K562 (cell line): ENCODE data around the gene LAMA2. TPM values are rescaled to one million over a fixed set of nuclear protein-coding genes. Genes with fewer than 3 reads are reported as not detected.
A peak's percentile ranks its signal among the peaks of the same experiment; 100 is the strongest.

Experiments used
- BACH1 ChIP-seq: fragments of 200-800 bp; sonication (Bioruptor generic); IDR thresholded peaks from 2 replicates; pipeline ENCODE4 v1.6.1; 2016; ENCODE audit warnings: missing genetic modification characterization, missing compliant biosample characterization
- CEBPG ChIP-seq, 3 experiments: fragments of 200-800 bp in 1 of 3; sonication (Bioruptor generic) in 1 of 3; sonication (generic) in 1 of 3; formaldehyde crosslinking in 1 of 3; IDR thresholded peaks in 2 of 3; conservative IDR thresholded peaks in 1 of 3; 2 replicates each; pipeline versions ENCODE4 v1.6.1 to v1.8.0; 2016 to 2022; ENCODE audit warnings: missing compliant biosample characterization in 2 of 3, missing genetic modification characterization in 2 of 3, mild to moderate bottlenecking in 1 of 3, missing genetic modification reagents in 1 of 3
- DLX4 ChIP-seq: fragments of 250-450 bp; sonication (Bioruptor Pico); IDR thresholded peaks from 2 replicates; pipeline ENCODE4 v1.6.1; 2021; ENCODE audit warnings: mild to moderate bottlenecking
- HMG20A ChIP-seq: fragments of 450-650 bp; formaldehyde crosslinking; conservative IDR thresholded peaks from 2 replicates; pipeline ENCODE4 v1.4.0; 2020; ENCODE audit warnings: mild to moderate bottlenecking, mixed read lengths
- SMAD2 ChIP-seq: fragments of 150-350 bp; IDR thresholded peaks from 2 replicates; pipeline ENCODE4 v1.6.1; 2014; ENCODE audit warnings: low read depth, mild to moderate bottlenecking, low read length
- SMARCA4 ChIP-seq: fragments of 450-650 bp; IDR thresholded peaks from 2 replicates; pipeline ENCODE4 v1.6.1; 2016
- TSHZ1 ChIP-seq: fragments of 250-450 bp; sonication (Bioruptor Pico); IDR thresholded peaks from 2 replicates; pipeline ENCODE4 v1.4.0; 2020; ENCODE audit warnings: mild to moderate bottlenecking, moderate library complexity
- ZKSCAN3 ChIP-seq: fragments of 250-450 bp; sonication (Bioruptor Pico); IDR thresholded peaks from 2 replicates; pipeline ENCODE4 v1.4.0; 2020
- ZNF165 ChIP-seq: fragments of 250-450 bp; sonication (Bioruptor Pico); IDR thresholded peaks from 2 replicates; pipeline ENCODE4 v1.4.0; 2020; ENCODE audit warnings: borderline replicate concordance
- ZNF282 ChIP-seq: sonication (generic); formaldehyde crosslinking; IDR thresholded peaks from 2 replicates; pipeline ENCODE4 v1.8.1; 2023; ENCODE audit warnings: missing genetic modification reagents
- ZNF398 ChIP-seq: fragments of 250-450 bp; sonication (Bioruptor Pico); IDR thresholded peaks from 2 replicates; pipeline ENCODE4 v1.8.0; 2021; ENCODE audit warnings: moderate library complexity, mild to moderate bottlenecking, inconsistent platforms
- ZNF407 ChIP-seq: fragments of 450-650 bp; IDR thresholded peaks from 2 replicates; pipeline ENCODE4 v1.6.1; 2016; ENCODE audit warnings: low read depth
- polyA plus RNA-seq, 8 experiments: library from polyadenylated mRNA; depleted of rRNA in 4 of 8; stranded (reverse) in 5 of 8; unstranded in 3 of 8; fragments of >200 nt; fragmentation: Nextera tagmentation in 2 of 8; fragmentation: Illumina TruSeq in 1 of 8; extraction: Ambion mirVana in 2 of 8; extraction: Trizol in 1 of 8; gene quantifications; 2 replicates each; pipeline versions ENCODE4 v1.2.1 to v1.2.3, GENCODE V29; 2011 to 2014; ENCODE audit warnings: inconsistent platforms in 1 of 8, missing spikeins in 1 of 8
- total RNA-seq, 7 experiments: library from RNA; depleted of rRNA in 6 of 7; stranded (reverse); fragments of >200 nt in 6 of 7; fragmentation: Illumina TruSeq in 2 of 7; extraction: Trizol in 2 of 7; gene quantifications; 2 replicates each; pipeline versions ENCODE4 v1.2.1 to v1.2.3, GENCODE V29; 2011 to 2021; ENCODE audit warnings: low replicate concordance in 1 of 7

LAMA2 gene
- total and polyA plus RNA-seq, 9 of the 15 experiments (the other 6 are each of a cell fraction or from before 2014, with no cell fraction given), result 0.04 to 1.5 (median 0.36) TPM

- TF ChIP-seq CEBPG (CRISPR knock-in tag; IDR thresholded peaks at IDR 0.05), result no peak
- no peak for TF ChIP-seq CEBPG (tag; conservative IDR thresholded peaks at IDR 0.05 in 1 of 2, IDR thresholded peaks at IDR 0.05 in 1 of 2)
- no peak for TF ChIP-seq HMG20A
- TF ChIP-seq TSHZ1 (CRISPR knock-in tag), result no peak
- TF ChIP-seq SMARCA4, result peak; percentile 6; the same call in 1 of the 2 replicates
- TF ChIP-seq ZNF282 (CRISPR knock-in tag), result no peak
- no peak for TF ChIP-seq ZKSCAN3
- TF ChIP-seq ZNF398 (CRISPR knock-in tag), result no peak
- 0 out of 2 replicates have a peak, but pooled peaks have one; percentile 6 for TF ChIP-seq BACH1
- no peak for TF ChIP-seq ZNF407
- TF ChIP-seq DLX4 (CRISPR knock-in tag), result no peak
- no peak for TF ChIP-seq SMAD2
- no peak for TF ChIP-seq ZNF165 (CRISPR knock-in tag)
Observed at GRCh38 chr6:129501740-129502660, 619.1 kb downstream of the LAMA2 start (continued).
